Measurements from ENCODE around the gene ANO7. TPM values are rescaled to one million over a fixed set of nuclear protein-coding genes. Genes with fewer than 3 reads are reported as not detected.

The ANO7 gene
- total RNA-seq, 1 donor from 2014 or later = 16.1 TPM

DNA sequence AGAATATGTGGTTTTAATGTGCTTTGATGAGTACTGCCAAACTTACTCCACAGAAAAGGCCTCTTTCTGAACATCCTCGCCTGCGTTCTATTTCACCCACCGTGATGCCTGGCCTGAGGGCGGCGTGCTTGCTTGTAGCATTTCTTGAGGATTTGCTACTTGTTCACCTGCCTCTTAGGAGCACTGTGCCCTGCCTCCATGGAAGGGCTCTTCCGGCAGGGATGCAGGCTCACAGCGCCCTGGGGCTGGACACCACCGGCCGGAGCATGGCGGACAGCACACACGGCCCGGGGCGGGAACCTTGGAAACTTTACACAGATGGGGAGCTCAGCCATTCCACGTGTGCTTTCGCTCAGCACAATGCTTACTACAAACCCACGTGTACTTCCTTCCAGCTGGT, 37.1 kb downstream of the ANO7 start:
- no peak for DNase-seq (ENCODE audit: low spot score)
- peaks cover 15% of the 10 kb centered on the region for H3K27me3 Mint-ChIP-seq (ENCODE audit: unreplicated experiment)
- H3K36me3 Mint-ChIP-seq (ENCODE audit: low read depth, unreplicated experiment) = peaks cover 31% of the 10 kb centered on the region
- TF ChIP-seq, protein P1, sequence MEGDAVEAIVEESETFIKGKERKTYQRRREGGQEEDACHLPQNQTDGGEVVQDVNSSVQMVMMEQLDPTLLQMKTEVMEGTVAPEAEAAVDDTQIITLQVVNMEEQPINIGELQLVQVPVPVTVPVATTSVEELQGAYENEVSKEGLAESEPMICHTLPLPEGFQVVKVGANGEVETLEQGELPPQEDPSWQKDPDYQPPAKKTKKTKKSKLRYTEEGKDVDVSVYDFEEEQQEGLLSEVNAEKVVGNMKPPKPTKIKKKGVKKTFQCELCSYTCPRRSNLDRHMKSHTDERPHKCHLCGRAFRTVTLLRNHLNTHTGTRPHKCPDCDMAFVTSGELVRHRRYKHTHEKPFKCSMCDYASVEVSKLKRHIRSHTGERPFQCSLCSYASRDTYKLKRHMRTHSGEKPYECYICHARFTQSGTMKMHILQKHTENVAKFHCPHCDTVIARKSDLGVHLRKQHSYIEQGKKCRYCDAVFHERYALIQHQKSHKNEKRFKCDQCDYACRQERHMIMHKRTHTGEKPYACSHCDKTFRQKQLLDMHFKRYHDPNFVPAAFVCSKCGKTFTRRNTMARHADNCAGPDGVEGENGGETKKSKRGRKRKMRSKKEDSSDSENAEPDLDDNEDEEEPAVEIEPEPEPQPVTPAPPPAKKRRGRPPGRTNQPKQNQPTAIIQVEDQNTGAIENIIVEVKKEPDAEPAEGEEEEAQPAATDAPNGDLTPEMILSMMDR (IDR thresholded peaks at IDR 0.05; ENCODE audit: unreplicated experiment) = no peak
- H3K4me3 Mint-ChIP-seq (ENCODE audit: unreplicated experiment) = no peak overlapping the region
- no peaks in the 10 kb centered on the region for H3K9me3 Mint-ChIP-seq (ENCODE audit: unreplicated experiment)
- H3K4me1 Mint-ChIP-seq (ENCODE audit: unreplicated experiment) = peaks cover 36% of the 10 kb centered on the region
- H3K27ac Mint-ChIP-seq (ENCODE audit: unreplicated experiment) = no peak overlapping the region

DNA sequence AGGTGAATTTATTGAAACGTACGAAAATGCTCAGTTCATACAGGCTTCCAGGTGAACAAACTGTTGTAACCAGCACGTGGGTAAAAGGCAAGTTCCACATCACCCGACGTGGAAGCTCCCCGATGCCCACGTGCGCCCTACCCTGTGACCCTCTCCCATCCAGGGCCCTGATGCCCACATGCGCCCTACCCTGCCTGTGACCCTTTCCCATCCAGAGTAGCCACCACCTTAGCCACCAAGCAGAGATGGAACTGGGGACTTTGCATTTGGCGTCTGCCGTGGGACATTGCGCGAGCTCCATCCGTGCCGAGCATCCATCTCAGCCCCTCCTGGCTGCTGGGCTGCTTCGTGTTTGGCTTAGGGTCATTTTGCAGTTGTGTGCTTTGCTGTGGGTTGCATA, 37.5 kb downstream of the ANO7 start:
- TF ChIP-seq, protein P1 (IDR thresholded peaks at IDR 0.05; ENCODE audit: unreplicated experiment) = no peak
- Mint-ChIP-seq H3K36me3 (ENCODE audit: low read depth, unreplicated experiment) (peaks cover 34% of the 10 kb centered on the region), H3K4me3 (ENCODE audit: unreplicated experiment) (no peak overlapping the region), H3K9me3 (ENCODE audit: unreplicated experiment) (no peaks in the 10 kb centered on the region), H3K27ac (ENCODE audit: unreplicated experiment) (no peak overlapping the region), H3K27me3 (ENCODE audit: unreplicated experiment) (peaks cover 15% of the 10 kb centered on the region), H3K4me1 (ENCODE audit: unreplicated experiment) (peaks cover 36% of the 10 kb centered on the region)
- no peak for DNase-seq (ENCODE audit: low spot score)

DNA sequence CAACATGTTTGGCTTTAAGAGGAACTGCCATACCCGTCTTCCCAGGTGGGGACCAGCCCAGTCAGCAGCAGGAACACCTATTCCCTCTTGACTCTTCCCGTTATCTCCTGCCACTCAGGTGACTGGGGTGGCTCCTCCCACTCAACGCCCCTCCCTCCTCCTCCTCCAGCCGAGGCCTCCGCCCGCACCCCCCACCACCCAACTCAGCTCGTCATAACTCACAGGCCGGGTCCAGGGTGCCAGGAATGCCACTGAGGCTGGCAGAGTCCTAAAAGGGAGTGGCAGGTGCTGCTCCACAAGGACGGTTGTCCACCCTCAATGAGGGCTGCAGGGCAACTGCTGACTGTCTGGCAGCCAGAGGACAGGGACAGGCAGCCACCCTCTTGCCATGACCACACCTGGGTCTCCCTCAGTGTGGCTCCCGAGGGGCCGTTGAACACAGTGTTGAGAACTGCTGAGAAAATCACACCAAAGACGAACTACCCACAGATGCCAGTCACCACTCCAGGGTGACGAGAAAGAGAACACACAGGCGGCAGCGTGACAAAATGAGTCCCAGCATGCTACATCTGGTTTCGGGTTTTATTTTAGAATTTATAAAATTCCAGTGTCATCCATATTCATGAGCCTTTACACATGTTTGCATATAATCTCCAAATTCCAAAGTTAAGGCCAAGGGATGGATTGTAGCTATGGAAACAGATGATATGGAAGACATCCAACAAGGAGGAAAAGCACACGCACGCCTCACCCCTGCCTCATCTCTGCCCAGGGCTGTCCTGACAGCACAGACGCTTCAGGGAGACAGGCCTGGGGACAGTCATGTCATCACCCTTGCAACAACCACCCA, 38.5 kb downstream of the ANO7 start:
- Mint-ChIP-seq H3K4me1 (ENCODE audit: unreplicated experiment) (peaks cover 44% of the 10 kb centered on the region), H3K4me3 (ENCODE audit: unreplicated experiment) (no peak overlapping the region), H3K36me3 (ENCODE audit: low read depth, unreplicated experiment) (peaks cover 43% of the 10 kb centered on the region), H3K9me3 (ENCODE audit: unreplicated experiment) (no peaks in the 10 kb centered on the region), H3K27me3 (ENCODE audit: unreplicated experiment) (peaks cover 20% of the 10 kb centered on the region), H3K27ac (ENCODE audit: unreplicated experiment) (peak overlapping the region; percentile 55)
- no peak for DNase-seq (ENCODE audit: low spot score)
- TF ChIP-seq, protein P1 (IDR thresholded peaks at IDR 0.05; ENCODE audit: unreplicated experiment) = no peak

DNA sequence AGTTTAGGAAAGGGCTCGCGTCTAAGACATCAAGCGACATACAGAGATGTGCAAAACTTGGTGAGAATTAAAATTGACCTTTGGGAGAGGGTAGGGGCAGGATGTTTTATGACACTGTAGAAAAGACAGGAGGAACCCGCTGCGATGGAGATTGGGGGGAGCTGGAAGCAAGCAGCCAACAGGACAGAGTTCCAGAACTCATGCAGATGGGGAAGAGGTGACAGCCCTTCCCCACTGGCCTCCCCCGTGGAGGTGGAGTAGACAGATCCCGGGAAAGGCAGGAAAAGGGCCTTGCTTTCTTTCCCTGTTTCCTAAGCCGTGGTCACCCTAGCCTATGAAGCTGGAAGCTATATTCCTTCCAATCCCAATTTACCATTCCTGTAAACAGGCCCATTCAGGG, 39.1 kb downstream of the ANO7 start:
- no peak for DNase-seq (ENCODE audit: low spot score)
- H3K27me3 Mint-ChIP-seq (ENCODE audit: unreplicated experiment) = peaks cover 24% of the 10 kb centered on the region
- H3K27ac Mint-ChIP-seq (ENCODE audit: unreplicated experiment) = peak overlapping the region; percentile 55
- peaks cover 41% of the 10 kb centered on the region for H3K4me1 Mint-ChIP-seq (ENCODE audit: unreplicated experiment)
- no peak overlapping the region for H3K4me3 Mint-ChIP-seq (ENCODE audit: unreplicated experiment)
- TF ChIP-seq, protein P1 (IDR thresholded peaks at IDR 0.05; ENCODE audit: unreplicated experiment) = no peak
- peaks cover 44% of the 10 kb centered on the region for H3K36me3 Mint-ChIP-seq (ENCODE audit: low read depth, unreplicated experiment)
- no peaks in the 10 kb centered on the region for H3K9me3 Mint-ChIP-seq (ENCODE audit: unreplicated experiment)
